ENCODE results near the gene MOB3A. TPM values are rescaled to one million over a fixed set of nuclear protein-coding genes. Genes with fewer than 3 reads are reported as not detected.
A peak's percentile ranks its signal among the peaks of the same experiment; 100 is the strongest.

The MOB3A gene
- total RNA-seq, 2 experiments from 2014 or later = 117 to 122 TPM

- ChIA-PET CTCF (no interaction called here), POLR2A (interaction anchor here (1.0 to 1.5 kb wide), 2 partner anchors 8 kb away, joined by 5 to 6 read pairs; no protein-coding TSS in a partner anchor)
- peak; percentile 80 for DNase-seq
- peaks cover 7% of the 10 kb centered on the region for H3K36me3 Mint-ChIP-seq
- intact Hi-C loops (cut with micrococcal nuclease) = loop anchor here (1.0 to 2.0 kb wide), 2 partner anchors 11 to 47 kb away; partner anchors contain the start of genes IZUMO4 and MOB3A
- H3K9me3 Mint-ChIP-seq = no peaks in the 10 kb centered on the region
- peak overlapping the region; percentile 86 for H3K4me3 Mint-ChIP-seq
- peaks cover 39% of the 10 kb centered on the region for H3K4me1 Mint-ChIP-seq (ENCODE audit: low read depth)
- H3K27me3 Mint-ChIP-seq = no peaks in the 10 kb centered on the region
- H3K27ac Mint-ChIP-seq = peak overlapping the region; percentile 84
Observed at GRCh38 chr19:2049741-2050348, 46.3 kb downstream of the MOB3A start.

- ChIA-PET POLR2A (interaction anchor here (0.7 to 1.5 kb wide), 2 partner anchors 8 to 9 kb away, joined by 3 to 6 read pairs; no protein-coding TSS in a partner anchor), CTCF (interaction anchor here (0.6 kb wide), 2 partner anchors 19 to 120 kb away, joined by 3 read pairs; no protein-coding TSS in a partner anchor)
- H3K27ac Mint-ChIP-seq = peak overlapping the region; percentile 84
- H3K9me3 Mint-ChIP-seq = no peaks in the 10 kb centered on the region
- H3K36me3 Mint-ChIP-seq = peaks cover 7% of the 10 kb centered on the region
- intact Hi-C loops (cut with micrococcal nuclease) = no loop called here
- peak overlapping the region; percentile 86 for H3K4me3 Mint-ChIP-seq
- H3K4me1 Mint-ChIP-seq (ENCODE audit: low read depth) = peaks cover 38% of the 10 kb centered on the region
- DNase-seq = no peak
- H3K27me3 Mint-ChIP-seq = no peaks in the 10 kb centered on the region
Observed at GRCh38 chr19:2048959-2049740, 47.0 kb downstream of the MOB3A start.

GRCh38 chr19:2048104-2048958 lies 47.8 kb downstream of the MOB3A start:
- intact Hi-C loops (cut with micrococcal nuclease) = no loop called here

GRCh38 chr19:2047449-2048103 lies 48.5 kb downstream of the MOB3A start:
- ChIA-PET CTCF (no interaction called here), POLR2A (no interaction called here)
- intact Hi-C loops (cut with micrococcal nuclease) = no loop called here
- H3K27me3 Mint-ChIP-seq = no peaks in the 10 kb centered on the region
- peaks cover 8% of the 10 kb centered on the region for H3K36me3 Mint-ChIP-seq
- H3K9me3 Mint-ChIP-seq = no peaks in the 10 kb centered on the region
- peaks cover 50% of the 10 kb centered on the region for H3K4me1 Mint-ChIP-seq (ENCODE audit: low read depth)
- H3K4me3 Mint-ChIP-seq = no peak overlapping the region
- peak; percentile 53 for DNase-seq
- peak overlapping the region; percentile 51 for H3K27ac Mint-ChIP-seq

More at GRCh38 chr19:2048104-2048958, 47.8 kb downstream of the MOB3A start:
- H3K4me1 Mint-ChIP-seq (ENCODE audit: low read depth) = peaks cover 43% of the 10 kb centered on the region
- POLR2A ChIA-PET = interaction anchor here (0.6 to 1.5 kb wide), 3 partner anchors 7 to 44 kb away, joined by 3 to 6 read pairs (median 3); no protein-coding TSS in a partner anchor
- DNase-seq = no peak
- no peak overlapping the region for H3K27ac Mint-ChIP-seq
- no peaks in the 10 kb centered on the region for H3K9me3 Mint-ChIP-seq
- H3K27me3 Mint-ChIP-seq = no peaks in the 10 kb centered on the region
- CTCF ChIA-PET = interaction anchor here (0.6 kb wide), 2 partner anchors 18 to 119 kb away, joined by 3 read pairs; no protein-coding TSS in a partner anchor
- peaks cover 7% of the 10 kb centered on the region for H3K36me3 Mint-ChIP-seq
- no peak overlapping the region for H3K4me3 Mint-ChIP-seq

GRCh38 chr19:2047076-2047448 lies 49.1 kb downstream of the MOB3A start:
- POLR2A ChIA-PET = no interaction called here

GRCh38 chr19:2046046-2046907 lies 49.8 kb downstream of the MOB3A start:
- POLR2A ChIA-PET = interaction anchor here (0.5 kb wide), 1 partner anchor 27 kb away, joined by 4 read pairs; no protein-coding TSS in a partner anchor

More at GRCh38 chr19:2047076-2047448, 49.1 kb downstream of the MOB3A start:
- Mint-ChIP-seq H3K4me1 (ENCODE audit: low read depth) (peaks cover 47% of the 10 kb centered on the region), H3K9me3 (no peaks in the 10 kb centered on the region), H3K27me3 (no peaks in the 10 kb centered on the region), H3K36me3 (peaks cover 11% of the 10 kb centered on the region), H3K27ac (peak overlapping the region; percentile 51), H3K4me3 (no peak overlapping the region)
- no peak for DNase-seq
- CTCF ChIA-PET = no interaction called here
- intact Hi-C loops (cut with micrococcal nuclease) = no loop called here

GRCh38 chr19:2045501-2046045 lies 50.6 kb downstream of the MOB3A start:
- H3K4me1 Mint-ChIP-seq (ENCODE audit: low read depth) = peaks cover 47% of the 10 kb centered on the region
- POLR2A ChIA-PET = no interaction called here
- peaks cover 17% of the 10 kb centered on the region for H3K36me3 Mint-ChIP-seq
- no peak overlapping the region for H3K4me3 Mint-ChIP-seq
- H3K27ac Mint-ChIP-seq = no peak overlapping the region
- CTCF ChIA-PET = no interaction called here
- no peaks in the 10 kb centered on the region for H3K9me3 Mint-ChIP-seq
- DNase-seq = no peak
- no peaks in the 10 kb centered on the region for H3K27me3 Mint-ChIP-seq
- intact Hi-C loops (cut with micrococcal nuclease) = no loop called here

More at GRCh38 chr19:2046046-2046907, 49.8 kb downstream of the MOB3A start:
- H3K4me1 Mint-ChIP-seq (ENCODE audit: low read depth) = peaks cover 42% of the 10 kb centered on the region
- peaks cover 14% of the 10 kb centered on the region for H3K36me3 Mint-ChIP-seq
- H3K27me3 Mint-ChIP-seq = no peaks in the 10 kb centered on the region
- no peak for DNase-seq
- CTCF ChIA-PET = no interaction called here
- intact Hi-C loops (cut with micrococcal nuclease) = no loop called here
- H3K27ac Mint-ChIP-seq = no peak overlapping the region
- no peaks in the 10 kb centered on the region for H3K9me3 Mint-ChIP-seq
- no peak overlapping the region for H3K4me3 Mint-ChIP-seq

- POLR2A ChIA-PET = no interaction called here
- H3K4me3 Mint-ChIP-seq = no peak overlapping the region
- CTCF ChIA-PET = no interaction called here
- no peaks in the 10 kb centered on the region for H3K27me3 Mint-ChIP-seq
- H3K4me1 Mint-ChIP-seq (ENCODE audit: low read depth) = peaks cover 47% of the 10 kb centered on the region
- peaks cover 16% of the 10 kb centered on the region for H3K36me3 Mint-ChIP-seq
- no peak for DNase-seq
- H3K9me3 Mint-ChIP-seq = no peaks in the 10 kb centered on the region
- intact Hi-C loops (cut with micrococcal nuclease) = no loop called here
- H3K27ac Mint-ChIP-seq = peak overlapping the region; percentile 38
Observed at GRCh38 chr19:2044709-2045500, 51.2 kb downstream of the MOB3A start.

DNA sequence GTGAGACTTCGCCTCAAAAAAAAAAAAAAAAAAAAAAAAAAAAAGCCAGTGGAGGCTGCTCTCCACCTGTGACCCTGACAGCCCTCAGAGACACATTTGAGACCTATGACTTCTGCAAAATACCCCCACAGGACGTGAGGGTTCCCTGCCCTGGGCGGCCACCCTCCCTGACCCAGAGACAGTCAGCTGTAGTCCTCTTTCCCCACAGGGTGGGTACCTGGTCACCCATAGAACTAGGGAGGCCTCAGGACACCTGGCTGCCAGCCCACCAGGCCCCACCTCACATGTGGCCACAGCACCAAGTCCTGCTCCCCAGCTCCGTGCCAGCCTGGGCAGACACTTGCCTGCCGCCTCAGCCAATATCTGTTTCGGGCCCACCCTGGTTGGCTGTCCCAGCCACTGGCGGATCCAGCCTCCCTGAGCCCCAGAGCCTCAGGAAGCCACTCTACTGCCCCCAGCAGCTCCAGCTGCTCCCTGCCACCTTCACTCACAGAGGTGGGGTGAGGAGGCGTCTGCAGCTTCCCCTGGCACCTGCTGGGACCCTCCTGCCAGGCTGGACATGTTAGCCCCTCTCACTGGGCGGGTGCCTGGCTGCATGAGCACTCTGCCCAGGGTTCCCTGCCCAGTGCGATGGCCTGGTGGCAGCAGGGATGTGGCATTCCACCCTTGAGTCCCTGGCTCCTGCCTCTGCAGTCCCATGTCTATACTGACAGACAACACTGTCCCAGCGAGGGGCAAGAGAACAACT lies 52.0 kb downstream of the MOB3A start:
- Mint-ChIP-seq H3K27ac (peak overlapping the region; percentile 49), H3K4me3 (no peak overlapping the region), H3K9me3 (no peaks in the 10 kb centered on the region), H3K36me3 (peaks cover 18% of the 10 kb centered on the region), H3K4me1 (ENCODE audit: low read depth) (peaks cover 43% of the 10 kb centered on the region), H3K27me3 (no peaks in the 10 kb centered on the region)
- intact Hi-C loops (cut with micrococcal nuclease) = loop anchor here (2.0 kb wide), 1 partner anchor 53 kb away; the partner anchor contains the start of genes IZUMO4 and MOB3A
- no peak for DNase-seq
- POLR2A ChIA-PET = interaction anchor here (0.6 to 3.8 kb wide), 3 partner anchors 8 to 24 kb away, joined by 3 to 26 read pairs (median 16); partner anchors contain the start of gene MKNK2
- CTCF ChIA-PET = interaction anchor here (0.8 to 1.7 kb wide), 2 partner anchors 8 to 26 kb away, joined by 3 to 5 read pairs; no protein-coding TSS in a partner anchor
